Measurements from ENCODE around the gene ZNF746.

The ZNF746 gene

GRCh38 chr7:149454006-149454405 is 43.6 kb downstream of the ZNF746 start:
- TF ChIP-seq MAX (IDR thresholded peaks at IDR 0.05) = no peak
- no peak for TF ChIP-seq CEBPB (IDR thresholded peaks at IDR 0.05)
- TF ChIP-seq RAD21 (IDR thresholded peaks at IDR 0.05; ENCODE audit: low read depth) = no peak
- TF ChIP-seq FOXM1 (IDR thresholded peaks at IDR 0.05; ENCODE audit: borderline replicate concordance, low read depth) = no peak
- TF ChIP-seq NFIC (IDR thresholded peaks at IDR 0.05) = no peak
- no peak for TF ChIP-seq USF1 (IDR thresholded peaks at IDR 0.05)
- TF ChIP-seq CREB1 (IDR thresholded peaks at IDR 0.05; ENCODE audit: low read depth) = no peak
- TF ChIP-seq ZBTB7A (IDR thresholded peaks at IDR 0.05; ENCODE audit: low read depth) = no peak
- no peak for TF ChIP-seq REST (IDR thresholded peaks at IDR 0.05; ENCODE audit: low read depth)

GRCh38 chr7:149450821-149451220 is 46.8 kb downstream of the ZNF746 start:
- no peak for TF ChIP-seq USF1 (IDR thresholded peaks at IDR 0.05)
- TF ChIP-seq EGR1 (IDR thresholded peaks at IDR 0.05) = no peak
- no peak for TF ChIP-seq RAD21 (IDR thresholded peaks at IDR 0.05; ENCODE audit: low read depth)
- TF ChIP-seq FOXM1 (IDR thresholded peaks at IDR 0.05; ENCODE audit: borderline replicate concordance, low read depth) = no peak
- TF ChIP-seq NFIC (IDR thresholded peaks at IDR 0.05) = no peak
- no peak for TF ChIP-seq CEBPB (IDR thresholded peaks at IDR 0.05)
- no peak for TF ChIP-seq TCF12 (IDR thresholded peaks at IDR 0.05; ENCODE audit: low read depth)
- TF ChIP-seq TEAD4 (IDR thresholded peaks at IDR 0.05) = no peak
- no peak for TF ChIP-seq ZBTB7A (IDR thresholded peaks at IDR 0.05; ENCODE audit: low read depth)
- no peak for TF ChIP-seq YY1 (IDR thresholded peaks at IDR 0.05; ENCODE audit: low read depth)
- no peak for TF ChIP-seq TAF1 (IDR thresholded peaks at IDR 0.05; ENCODE audit: low read depth)
- no peak for TF ChIP-seq MAX (IDR thresholded peaks at IDR 0.05)
- no peak for TF ChIP-seq REST (IDR thresholded peaks at IDR 0.05; ENCODE audit: low read depth)
- TF ChIP-seq CREB1 (IDR thresholded peaks at IDR 0.05; ENCODE audit: low read depth) = no peak
- TF ChIP-seq EP300 (IDR thresholded peaks at IDR 0.05; ENCODE audit: borderline replicate concordance) = no peak

- TF ChIP-seq REST (IDR thresholded peaks at IDR 0.05; ENCODE audit: low read depth) = no peak
- TF ChIP-seq FOXM1 (IDR thresholded peaks at IDR 0.05; ENCODE audit: borderline replicate concordance, low read depth) = no peak
- TF ChIP-seq MAX (IDR thresholded peaks at IDR 0.05) = no peak
- TF ChIP-seq CEBPB (IDR thresholded peaks at IDR 0.05) = no peak
- TF ChIP-seq EGR1 (IDR thresholded peaks at IDR 0.05) = no peak
- no peak for TF ChIP-seq TEAD4 (IDR thresholded peaks at IDR 0.05)
- TF ChIP-seq USF1 (IDR thresholded peaks at IDR 0.05) = no peak
- TF ChIP-seq YY1 (IDR thresholded peaks at IDR 0.05; ENCODE audit: low read depth) = no peak
- no peak for TF ChIP-seq TAF1 (IDR thresholded peaks at IDR 0.05; ENCODE audit: low read depth)
- TF ChIP-seq CREB1 (IDR thresholded peaks at IDR 0.05; ENCODE audit: low read depth) = no peak
- TF ChIP-seq NFIC (IDR thresholded peaks at IDR 0.05) = no peak
- no peak for TF ChIP-seq ZBTB7A (IDR thresholded peaks at IDR 0.05; ENCODE audit: low read depth)
- no peak for TF ChIP-seq TCF12 (IDR thresholded peaks at IDR 0.05; ENCODE audit: low read depth)
- TF ChIP-seq EP300 (IDR thresholded peaks at IDR 0.05; ENCODE audit: borderline replicate concordance) = no peak
- no peak for TF ChIP-seq RAD21 (IDR thresholded peaks at IDR 0.05; ENCODE audit: low read depth)
These were observed 47.7 kb downstream of the ZNF746 start for GRCh38 chr7:149449897-149450296.

- TF ChIP-seq CREB1 (IDR thresholded peaks at IDR 0.05; ENCODE audit: low read depth) (no peak), FOXM1 (IDR thresholded peaks at IDR 0.05; ENCODE audit: borderline replicate concordance, low read depth) (no peak), RAD21 (IDR thresholded peaks at IDR 0.05; ENCODE audit: low read depth) (no peak), EP300 (IDR thresholded peaks at IDR 0.05; ENCODE audit: borderline replicate concordance) (no peak), TCF12 (IDR thresholded peaks at IDR 0.05; ENCODE audit: low read depth) (no peak)
These were observed 48.6 kb downstream of the ZNF746 start for GRCh38 chr7:149448961-149449360.
